ENCODE data around the gene KERA.
"Not testable (repeated sequence)": the region's sequence is repeated elsewhere in the genome, so short reads cannot be mapped to it uniquely, and the experiment has no call there.

Gene KERA

GRCh38 chr12:91057368-91058165, at the start of gene KERA:
KERA (minus strand) TSS chr12:91058024; CDS start chr12:91056281, 1,743 bp downstream.
- no peak for DNase-seq

GRCh38 chr12:91106283-91106682, 48.5 kb upstream of the KERA start:
- no peak for DNase-seq

- no peak for DNase-seq
Observed at GRCh38 chr12:91105807-91106206, 48.0 kb upstream of the KERA start.

GRCh38 chr12:91104812-91105466, 47.1 kb upstream of the KERA start:
- no peak for DNase-seq

GRCh38 chr12:91103624-91104023, 45.8 kb upstream of the KERA start:
- DNase-seq, result no peak

- DNase-seq, result no peak
Observed at GRCh38 chr12:91103101-91103500, 45.3 kb upstream of the KERA start.

GRCh38 chr12:91100906-91101305, 43.1 kb upstream of the KERA start:
- DNase-seq, result no peak

- DNase-seq, result no peak
Observed at GRCh38 chr12:91099836-91100235, 42.0 kb upstream of the KERA start.

GRCh38 chr12:91099341-91099740, 41.5 kb upstream of the KERA start:
- DNase-seq, result no peak

- no peak for DNase-seq
Observed at GRCh38 chr12:91098941-91099340, 41.1 kb upstream of the KERA start.

GRCh38 chr12:91098461-91098860, 40.6 kb upstream of the KERA start:
- DNase-seq, result no peak

- DNase-seq, result no peak
Observed at GRCh38 chr12:91094957-91095356, 37.1 kb upstream of the KERA start.

GRCh38 chr12:91094032-91094662, 36.3 kb upstream of the KERA start:
- DNase-seq, result no peak

- no peak for DNase-seq
Observed at GRCh38 chr12:91093341-91093740, 35.5 kb upstream of the KERA start.

GRCh38 chr12:91091916-91092715, 34.3 kb upstream of the KERA start:
- no peak for DNase-seq

- not testable (repeated sequence) for DNase-seq
Observed at GRCh38 chr12:91089953-91090352, 32.1 kb upstream of the KERA start.

- DNase-seq, result no peak
Observed at GRCh38 chr12:91080041-91080440, 22.2 kb upstream of the KERA start.

- DNase-seq, result no peak
Observed at GRCh38 chr12:91078501-91078900, 20.7 kb upstream of the KERA start.

GRCh38 chr12:91077228-91077954, 19.6 kb upstream of the KERA start:
- no peak for DNase-seq

- no peak for DNase-seq
Observed at GRCh38 chr12:91074851-91075250, 17.0 kb upstream of the KERA start.

- DNase-seq, result no peak
Observed at GRCh38 chr12:91074154-91074709, 16.4 kb upstream of the KERA start.

GRCh38 chr12:91073426-91073825, 15.6 kb upstream of the KERA start:
- no peak for DNase-seq

Data from NCI-H2081 (cell line).